ENCODE measurements around the gene HOXC9.

DNA sequence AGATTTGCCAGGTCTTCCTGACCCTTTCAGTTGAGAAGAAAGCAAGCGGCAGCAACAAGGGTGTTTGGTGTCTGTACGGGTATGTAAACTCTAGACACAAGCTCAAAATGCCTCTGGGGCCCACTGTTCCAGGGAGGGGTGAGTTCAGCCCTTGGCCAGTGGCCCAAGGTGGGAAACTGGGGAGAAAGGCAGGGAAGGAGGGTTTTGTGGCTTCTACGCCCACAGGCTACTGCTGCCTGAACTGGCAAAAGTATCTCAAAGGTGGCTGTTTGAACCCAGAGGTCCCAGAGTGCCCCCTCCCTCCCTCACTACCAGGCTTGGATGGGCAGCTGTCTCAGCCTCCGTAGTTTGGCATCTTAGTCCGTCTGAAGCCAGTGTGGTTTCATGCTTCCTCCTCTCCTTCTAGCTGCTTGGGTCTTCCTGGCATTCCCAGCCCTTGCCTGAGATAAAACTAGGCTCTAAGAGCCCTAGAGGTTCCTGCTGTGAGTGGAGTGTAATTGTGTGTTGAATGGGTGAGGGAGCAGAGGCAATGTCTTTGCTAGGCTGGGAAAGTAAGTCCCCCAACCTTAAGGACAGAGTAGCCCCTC is 38.4 kb downstream of the HOXC9 start:
- TF ChIP-seq, protein P1, sequence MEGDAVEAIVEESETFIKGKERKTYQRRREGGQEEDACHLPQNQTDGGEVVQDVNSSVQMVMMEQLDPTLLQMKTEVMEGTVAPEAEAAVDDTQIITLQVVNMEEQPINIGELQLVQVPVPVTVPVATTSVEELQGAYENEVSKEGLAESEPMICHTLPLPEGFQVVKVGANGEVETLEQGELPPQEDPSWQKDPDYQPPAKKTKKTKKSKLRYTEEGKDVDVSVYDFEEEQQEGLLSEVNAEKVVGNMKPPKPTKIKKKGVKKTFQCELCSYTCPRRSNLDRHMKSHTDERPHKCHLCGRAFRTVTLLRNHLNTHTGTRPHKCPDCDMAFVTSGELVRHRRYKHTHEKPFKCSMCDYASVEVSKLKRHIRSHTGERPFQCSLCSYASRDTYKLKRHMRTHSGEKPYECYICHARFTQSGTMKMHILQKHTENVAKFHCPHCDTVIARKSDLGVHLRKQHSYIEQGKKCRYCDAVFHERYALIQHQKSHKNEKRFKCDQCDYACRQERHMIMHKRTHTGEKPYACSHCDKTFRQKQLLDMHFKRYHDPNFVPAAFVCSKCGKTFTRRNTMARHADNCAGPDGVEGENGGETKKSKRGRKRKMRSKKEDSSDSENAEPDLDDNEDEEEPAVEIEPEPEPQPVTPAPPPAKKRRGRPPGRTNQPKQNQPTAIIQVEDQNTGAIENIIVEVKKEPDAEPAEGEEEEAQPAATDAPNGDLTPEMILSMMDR (IDR thresholded peaks at IDR 0.05), result no peak
- TF ChIP-seq POLR2A (IDR thresholded peaks at IDR 0.05), result no peak
